GM18858 (cell line): ENCODE data around the gene UCHL1.

Source experiments
- ATAC-seq: cut with Tn5 transposase; IDR thresholded peaks from one replicate; pipeline ENCODE4 v1.9.1; 2021; ENCODE audit not compliant: unreplicated experiment

Gene UCHL1

GRCh38 chr4:41256740-41257256 lies at the start of gene UCHL1:
UCHL1 (plus strand) TSS chr4:41256928; CDS start chr4:41256977, 49 bp downstream.
- ATAC-seq = peak; percentile 18

- no peak for ATAC-seq
Observed at GRCh38 chr4:41207291-41207831, 49.4 kb upstream of the UCHL1 start.

GRCh38 chr4:41209187-41209586 lies 47.5 kb upstream of the UCHL1 start:
- ATAC-seq = no peak

GRCh38 chr4:41209901-41210300 lies 46.8 kb upstream of the UCHL1 start:
- ATAC-seq = no peak

GRCh38 chr4:41211951-41212615 lies 44.6 kb upstream of the UCHL1 start:
- no peak for ATAC-seq

GRCh38 chr4:41212616-41213203 lies 44.0 kb upstream of the UCHL1 start:
- ATAC-seq = no peak

GRCh38 chr4:41213625-41214135 lies 43.0 kb upstream of the UCHL1 start:
- peak; percentile 5 for ATAC-seq

- peak; percentile 29 for ATAC-seq
Observed at GRCh38 chr4:41214136-41214824, 42.4 kb upstream of the UCHL1 start, which contains the start of gene APBB2. APBB2 (minus strand) TSS chr4:41214542; CDS start chr4:41033254, 181,288 bp downstream.

- ATAC-seq = no peak
Observed at GRCh38 chr4:41214825-41215146, 41.9 kb upstream of the UCHL1 start.

- no peak for ATAC-seq
Observed at GRCh38 chr4:41215155-41215554, 41.6 kb upstream of the UCHL1 start.

- ATAC-seq = no peak
Observed at GRCh38 chr4:41215969-41216293, 40.8 kb upstream of the UCHL1 start.

- peak; percentile 45 for ATAC-seq
Observed at GRCh38 chr4:41216294-41217019, 40.3 kb upstream of the UCHL1 start.

GRCh38 chr4:41217020-41217333 lies 39.8 kb upstream of the UCHL1 start:
- ATAC-seq = no peak

- ATAC-seq = no peak
Observed at GRCh38 chr4:41217374-41217773, 39.4 kb upstream of the UCHL1 start.

- ATAC-seq = no peak
Observed at GRCh38 chr4:41218703-41219102, 38.0 kb upstream of the UCHL1 start.

- no peak for ATAC-seq
Observed at GRCh38 chr4:41219421-41219950, 37.2 kb upstream of the UCHL1 start.

GRCh38 chr4:41221850-41222645 lies 34.7 kb upstream of the UCHL1 start:
- ATAC-seq = no peak

- ATAC-seq = no peak
Observed at GRCh38 chr4:41227902-41228301, 28.8 kb upstream of the UCHL1 start.

GRCh38 chr4:41232406-41232805 lies 24.3 kb upstream of the UCHL1 start:
- no peak for ATAC-seq

GRCh38 chr4:41232856-41233255 lies 23.9 kb upstream of the UCHL1 start:
- no peak for ATAC-seq
